Muscle of leg (tissue), 11 donors: Measurements from ENCODE around the gene C2orf78. TPM values are rescaled to one million over a fixed set of nuclear protein-coding genes. Genes with fewer than 3 reads are reported as not detected.

Source experiments
- DNase-seq: peaks from one replicate; pipeline ENCODE4 v3.0.0; 2013
- H3K27ac ChIP-seq: one replicate; pipeline ENCODE4 v1.5.1; 2013; ENCODE audit warnings: mild to moderate bottlenecking, low read length, control low read depth
- H3K27me3 ChIP-seq: one replicate; pipeline ENCODE4 v1.6.1; 2013; ENCODE audit warnings: low read length; ENCODE audit not compliant: control insufficient read depth, insufficient read depth
- H3K36me3 ChIP-seq: one replicate; pipeline ENCODE4 v1.6.1; 2013; ENCODE audit warnings: low read length; ENCODE audit not compliant: control insufficient read depth, insufficient read depth
- H3K4me1 ChIP-seq: one replicate; pipeline ENCODE4 v1.6.1; 2013; ENCODE audit warnings: low read length; ENCODE audit not compliant: control insufficient read depth, insufficient read depth
- H3K4me3 ChIP-seq: one replicate; pipeline ENCODE4 v1.5.1; 2013; ENCODE audit warnings: low read length, control low read depth
- H3K9me3 ChIP-seq: replicated peaks from 2 replicates; pipeline ENCODE4 v1.6.1; 2013; ENCODE audit warnings: low read depth, low read length; ENCODE audit not compliant: control insufficient read depth
- WGBS: methylation state at CpG from one replicate; pipeline ENCODE4 v1.1.5; 2013; ENCODE audit warnings: missing lambda C conversion rate; ENCODE audit not compliant: insufficient coverage; 5-methylcytosine and 5-hydroxymethylcytosine counted together
- polyA plus RNA-seq, 8 donors: library from polyadenylated mRNA; unstranded; fragments of 120-200 nt; gene quantifications; one replicate each; pipeline versions ENCODE4 v1.2.1 to v1.2.3, GENCODE V29; 2013; ENCODE audit warnings: inconsistent platforms in 1 of 8, low replicate concordance in 1 of 8; ENCODE audit not compliant: insufficient read length in 8 of 8, insufficient read depth in 1 of 8
- total RNA-seq: library from RNA; stranded (reverse); fragments of 120-200 nt; gene quantifications from one replicate; pipeline ENCODE4 v1.2.4, GENCODE V29; 2013

The C2orf78 gene
- total and polyA plus RNA-seq, 9 donors = not detected

DNA sequence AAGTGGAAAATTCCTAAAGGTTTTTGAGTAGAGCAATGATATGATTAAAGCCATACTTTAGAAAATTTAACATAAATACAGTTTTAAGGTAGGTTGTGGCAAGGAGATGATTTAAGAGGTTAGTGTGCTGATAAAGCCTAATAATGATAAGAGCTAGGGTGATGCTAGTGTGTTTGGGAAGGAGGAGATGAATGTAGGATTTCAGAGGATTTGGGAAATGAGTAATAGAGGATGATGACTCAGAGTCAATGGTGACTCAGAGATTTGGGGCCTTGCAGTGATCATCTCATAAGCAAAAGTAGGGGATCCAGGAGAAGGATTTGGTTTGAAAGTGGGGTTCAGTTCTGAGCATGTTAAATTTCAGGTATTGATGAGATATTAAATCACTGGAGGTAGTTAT is 68.0 kb downstream of the C2orf78 start:
- Histone ChIP-seq H3K4me1 (no peaks in the 10 kb centered on the region), H3K36me3 (peaks cover 69% of the 10 kb centered on the region), H3K27me3 (no peaks in the 10 kb centered on the region), H3K27ac (no peak overlapping the region), H3K4me3 (no peak overlapping the region), H3K9me3 (no peaks in the 10 kb centered on the region)
- no peak for DNase-seq

DNA sequence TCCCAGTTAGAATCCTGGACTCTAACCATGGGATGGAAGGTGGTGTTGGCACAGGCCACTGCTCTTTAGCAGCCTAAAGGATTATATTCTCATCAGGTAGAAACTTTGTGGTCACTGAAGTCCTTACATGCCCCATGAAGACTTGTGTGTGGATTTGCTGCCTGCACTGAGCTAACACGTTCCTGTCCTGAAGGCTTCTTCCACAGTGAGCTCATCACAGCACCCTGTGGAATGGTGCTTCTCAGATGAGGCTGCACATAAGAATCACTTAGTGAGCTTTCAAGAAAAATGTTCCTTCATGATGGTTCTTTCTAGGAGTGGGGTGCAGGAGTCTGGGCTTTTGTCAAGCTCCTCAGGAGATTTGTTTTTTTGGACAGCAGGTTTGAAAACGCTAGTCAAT is 71.5 kb downstream of the C2orf78 start:
- no CpG with 5 or more reads among the region's 2 CpGs for WGBS

DNA sequence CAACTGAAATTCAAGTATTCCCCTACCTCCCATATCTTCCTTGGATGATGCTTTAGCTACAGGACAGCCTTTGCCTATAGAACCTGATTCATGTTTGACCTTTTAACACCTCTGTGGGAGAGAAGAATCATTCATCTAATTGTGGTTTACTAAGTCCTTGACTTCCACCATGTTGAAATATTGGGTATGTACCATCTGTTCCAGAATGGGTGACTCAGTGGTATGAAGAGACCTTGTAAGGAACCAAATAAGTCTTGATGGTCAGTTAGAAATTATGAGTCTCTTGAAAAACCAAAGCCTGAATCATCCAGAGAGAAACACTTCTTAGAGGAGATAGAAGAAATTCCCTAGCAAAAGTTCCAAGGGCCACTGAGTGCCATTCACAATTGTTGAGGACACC is 72.2 kb downstream of the C2orf78 start:
- DNase-seq = no peak
- Histone ChIP-seq H3K4me1 (no peaks in the 10 kb centered on the region), H3K4me3 (no peak overlapping the region), H3K27ac (no peak overlapping the region), H3K27me3 (no peaks in the 10 kb centered on the region), H3K9me3 (no peaks in the 10 kb centered on the region), H3K36me3 (peaks cover 57% of the 10 kb centered on the region)

More for the DNA sequence above, 71.5 kb downstream of the C2orf78 start:
- Histone ChIP-seq H3K27ac (no peak overlapping the region), H3K4me1 (no peaks in the 10 kb centered on the region), H3K36me3 (peaks cover 55% of the 10 kb centered on the region), H3K9me3 (no peaks in the 10 kb centered on the region), H3K4me3 (no peak overlapping the region), H3K27me3 (no peaks in the 10 kb centered on the region)
- no peak for DNase-seq

DNA sequence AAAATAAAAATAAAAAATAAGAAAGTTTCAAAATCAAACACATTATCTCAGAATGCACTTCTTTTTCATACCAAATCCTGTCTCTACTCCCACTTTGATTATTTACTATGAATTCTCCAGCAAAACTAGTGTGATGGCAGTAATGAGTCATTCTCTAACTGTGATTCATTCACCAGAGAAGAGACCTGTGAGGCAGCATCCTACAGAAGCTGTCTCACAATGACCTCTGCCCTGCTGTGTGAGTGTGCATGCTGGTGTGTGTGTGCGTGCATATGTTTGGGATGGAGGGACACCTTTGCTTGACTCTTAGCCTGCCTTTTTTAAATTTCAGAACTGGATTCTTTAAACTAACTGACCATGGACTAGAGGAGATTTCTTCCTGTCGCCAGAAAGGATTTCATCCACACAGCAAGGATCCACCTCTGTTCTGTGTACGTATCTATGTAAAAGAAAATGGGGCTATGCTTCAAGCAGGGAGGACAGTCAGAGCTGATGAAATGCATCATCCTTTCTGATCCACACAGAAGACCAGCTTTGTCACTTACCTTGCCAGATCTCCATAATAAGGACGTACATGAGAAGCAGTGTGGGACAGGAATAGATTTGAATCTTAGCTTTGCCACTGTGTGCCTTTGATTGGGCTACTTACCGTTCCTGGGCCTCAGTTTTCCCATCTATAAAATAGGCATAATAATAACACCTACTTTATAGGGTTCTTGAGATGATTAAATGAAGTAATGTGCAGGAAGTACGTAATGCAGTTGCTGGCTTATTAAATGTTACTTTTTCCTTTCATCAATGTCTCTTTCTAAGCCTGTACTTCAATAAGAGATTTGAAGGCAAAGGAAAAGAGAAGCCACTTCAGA is 76.0 kb downstream of the C2orf78 start:
- Histone ChIP-seq H3K9me3 (no peaks in the 10 kb centered on the region), H3K4me3 (no peak overlapping the region), H3K27me3 (no peaks in the 10 kb centered on the region), H3K4me1 (no peaks in the 10 kb centered on the region), H3K27ac (no peak overlapping the region), H3K36me3 (peaks cover 69% of the 10 kb centered on the region)
- no peak for DNase-seq
- WGBS = no CpG with 5 or more reads among the region's 6 CpGs

DNA sequence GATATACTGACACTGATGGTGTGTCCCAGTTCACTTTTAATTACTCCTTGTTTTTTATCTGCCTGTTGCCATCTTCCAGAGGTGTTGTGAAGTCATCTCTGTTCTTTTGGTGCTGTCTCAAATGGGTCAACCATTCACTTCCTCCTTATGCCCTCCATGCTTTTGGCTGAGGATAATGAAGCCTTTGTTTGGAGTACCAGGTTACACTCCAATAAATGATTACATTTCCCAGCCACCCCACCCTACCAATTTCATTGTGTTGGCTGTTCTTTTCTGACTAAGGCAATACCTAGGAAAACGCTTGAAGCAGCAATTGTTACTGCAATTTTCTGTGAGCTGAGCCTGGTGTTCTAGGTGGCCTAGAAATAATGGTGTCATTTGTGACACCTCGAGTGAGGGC is 79.0 kb downstream of the C2orf78 start:
- DNase-seq = no peak
- no peak overlapping the region for H3K27ac ChIP-seq
- H3K36me3 ChIP-seq = peaks cover 62% of the 10 kb centered on the region
- H3K4me1 ChIP-seq = no peaks in the 10 kb centered on the region
- no peaks in the 10 kb centered on the region for H3K27me3 ChIP-seq
- no CpG with 5 or more reads among the region's 2 CpGs for WGBS
- H3K9me3 ChIP-seq = no peaks in the 10 kb centered on the region
- H3K4me3 ChIP-seq = no peak overlapping the region

Other genes starting within 250 kb of the C2orf78 start
- gene NAT8, start 141.8 kb upstream of the C2orf78 start, total RNA-seq = not detected
- under 1 TPM in 5 of 8 donors, not detected in 3; 0.13 to 0.60 (median 0.19) TPM for gene NAT8, start 141.8 kb upstream of the C2orf78 start, polyA plus RNA-seq
- gene TPRKB, start 46.8 kb upstream of the C2orf78 start, total RNA-seq = 38.7 TPM
- gene TPRKB, start 46.8 kb upstream of the C2orf78 start, polyA plus RNA-seq = 10 to 100 TPM; 36.3 to 48.8 (median 42.2) TPM
- 18.6 TPM for gene DUSP11, start 4.1 kb upstream of the C2orf78 start, total RNA-seq
- 10 to 100 TPM; 15.1 to 21.9 (median 18.3) TPM for gene DUSP11, start 4.1 kb upstream of the C2orf78 start, polyA plus RNA-seq
- 32.6 TPM for gene STAMBP, start 44.8 kb downstream of the C2orf78 start, total RNA-seq
- gene STAMBP, start 44.8 kb downstream of the C2orf78 start, polyA plus RNA-seq = 10 to 100 TPM; 30.2 to 45.7 (median 38.7) TPM
- gene ACTG2, start 108.8 kb downstream of the C2orf78 start, total RNA-seq = 1.3 TPM
- gene ACTG2, start 108.8 kb downstream of the C2orf78 start, polyA plus RNA-seq = 10 to 100 TPM in 4 of 8 donors, 1 to 10 TPM in 4; 5.2 to 38.2 (median 10.9) TPM
- 45.7 TPM for gene DGUOK, start 142.7 kb downstream of the C2orf78 start, total RNA-seq
- 10 to 100 TPM; 35.0 to 50.5 (median 43.5) TPM for gene DGUOK, start 142.7 kb downstream of the C2orf78 start, polyA plus RNA-seq
- 5.5 TPM for gene TET3, start 200.7 kb downstream of the C2orf78 start, total RNA-seq
- gene TET3, start 200.7 kb downstream of the C2orf78 start, polyA plus RNA-seq = 10 to 100 TPM in 1 of 8 donors, 1 to 10 TPM in 7; 6.5 to 10.9 (median 8.4) TPM